NCI-H187 (cell line): ENCODE results near the gene PLA2G6.
"Not testable (repeated sequence)": the region's sequence is repeated elsewhere in the genome, so short reads cannot be mapped to it uniquely, and the experiment has no call there.

ENCODE experiments used
- DNase-seq, 2 experiments: peaks; one replicate each; lab custom pipeline; 2025; lab: John Stamatoyannopoulos, UW

Gene PLA2G6

DNA sequence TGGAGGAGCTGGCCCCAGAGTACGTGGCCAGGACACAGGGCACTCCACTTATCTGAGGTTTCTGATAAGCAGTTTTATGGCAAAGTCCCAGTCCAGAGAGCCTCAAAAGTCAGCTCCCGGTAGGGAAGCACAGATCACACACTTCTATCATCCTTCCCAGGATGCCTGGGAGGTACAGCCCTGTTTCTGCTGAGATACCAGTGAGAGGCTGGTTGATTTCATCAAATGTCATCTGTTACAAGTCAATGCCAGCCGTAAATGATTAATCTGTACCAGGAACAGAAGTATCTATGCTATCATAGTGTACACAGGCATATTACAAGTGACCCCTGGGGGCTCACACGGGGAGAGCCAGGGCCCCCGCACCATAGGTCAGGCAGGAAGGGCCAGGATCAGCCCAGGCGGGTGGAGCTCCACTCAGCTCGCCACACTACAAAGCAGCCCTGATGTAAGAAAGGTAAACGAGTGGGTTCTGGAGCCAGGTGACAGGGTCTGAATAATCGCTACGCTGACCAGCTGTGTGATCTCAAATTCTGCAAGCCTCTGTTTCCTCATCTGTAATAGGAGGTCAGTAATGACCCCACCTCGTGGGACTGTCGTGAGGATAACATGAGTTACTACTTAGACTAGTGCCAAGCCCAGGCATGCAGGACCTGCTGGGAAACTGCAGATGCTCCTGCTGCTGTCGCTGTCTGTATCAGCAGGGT lies 17.6 kb downstream of the PLA2G6 start:
- no peak for DNase-seq

DNA sequence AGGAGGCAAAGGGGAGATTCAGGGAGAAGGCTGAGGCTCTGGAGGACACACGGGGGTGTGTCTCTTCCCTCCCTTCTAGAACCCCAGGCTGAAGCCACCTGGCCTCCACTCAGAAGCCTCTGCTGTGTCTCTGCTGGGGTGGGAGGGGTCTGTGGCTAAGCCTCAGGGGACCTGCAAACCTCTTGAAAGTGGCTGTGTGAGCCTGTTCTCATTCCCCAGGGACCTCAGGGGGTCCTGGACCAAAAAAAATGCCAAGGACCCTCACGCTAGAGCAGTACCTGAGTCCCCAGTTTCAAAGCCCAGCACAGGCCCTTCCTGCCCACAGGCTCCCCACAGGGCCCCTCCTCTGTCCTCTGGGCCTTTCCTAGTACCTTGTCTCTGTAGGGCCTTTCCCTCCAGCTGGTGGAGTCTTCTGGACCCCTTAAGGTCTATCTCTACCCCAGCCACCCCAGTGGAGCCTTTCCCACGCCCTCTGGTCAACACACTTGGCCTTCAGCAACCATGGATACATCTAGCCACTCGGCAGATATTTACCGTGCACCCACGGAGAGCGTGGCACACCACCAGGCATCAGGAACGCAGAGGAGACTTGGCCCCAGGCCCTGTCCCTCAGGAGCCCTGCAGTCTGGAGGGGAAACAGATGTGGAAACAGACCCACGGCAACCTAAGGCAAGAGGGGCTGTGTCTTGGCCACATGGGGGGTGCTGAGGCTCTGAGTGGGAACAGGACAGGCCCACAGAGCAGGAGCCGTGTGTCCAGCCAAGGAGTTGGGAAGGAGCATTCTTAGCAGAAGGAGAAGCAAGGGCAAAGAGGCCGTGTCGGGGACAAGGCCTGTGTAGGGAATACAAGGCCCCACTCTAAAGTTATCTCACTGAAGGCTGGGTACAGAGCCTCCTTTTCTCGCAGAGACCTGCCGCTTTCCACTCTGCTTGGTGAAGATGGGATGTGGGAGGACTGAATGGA lies 18.5 kb downstream of the PLA2G6 start:
- DNase-seq: no peak

DNA sequence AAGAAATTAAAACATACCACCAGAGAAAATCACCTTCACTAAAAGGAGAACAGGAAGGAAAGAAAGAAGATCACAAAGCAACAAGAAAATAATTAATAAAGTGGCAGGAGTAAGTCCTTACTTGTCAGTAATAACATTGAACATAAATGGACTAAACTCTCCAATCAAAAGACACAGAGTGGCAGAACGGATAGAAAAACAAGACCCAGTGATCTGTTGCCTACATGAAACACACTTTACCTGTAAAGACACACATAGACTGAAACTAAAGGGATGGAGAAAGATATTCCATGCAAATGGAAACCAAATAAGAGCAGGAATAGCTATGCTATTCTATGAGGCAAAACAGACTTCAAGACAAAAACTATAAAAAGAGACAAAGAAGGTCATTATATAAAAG lies 25.9 kb downstream of the PLA2G6 start:
- no peak for DNase-seq

DNA sequence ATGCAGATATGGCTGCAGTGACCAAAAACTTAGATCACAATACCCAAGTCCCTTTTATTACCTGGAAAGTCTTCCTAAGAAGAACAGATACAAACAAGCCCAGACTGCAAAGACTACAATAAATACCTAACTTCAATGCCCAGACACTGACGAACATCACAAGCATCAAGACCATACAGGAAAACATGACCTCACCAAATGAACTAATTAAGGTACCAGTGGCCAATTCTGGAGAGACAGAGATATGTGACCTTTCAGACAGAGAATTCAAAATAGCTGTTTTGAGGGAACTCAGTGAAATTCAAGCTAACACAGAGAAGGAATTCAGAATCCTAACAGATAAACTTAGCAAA lies 27.1 kb downstream of the PLA2G6 start:
- not testable (repeated sequence) for DNase-seq

DNA sequence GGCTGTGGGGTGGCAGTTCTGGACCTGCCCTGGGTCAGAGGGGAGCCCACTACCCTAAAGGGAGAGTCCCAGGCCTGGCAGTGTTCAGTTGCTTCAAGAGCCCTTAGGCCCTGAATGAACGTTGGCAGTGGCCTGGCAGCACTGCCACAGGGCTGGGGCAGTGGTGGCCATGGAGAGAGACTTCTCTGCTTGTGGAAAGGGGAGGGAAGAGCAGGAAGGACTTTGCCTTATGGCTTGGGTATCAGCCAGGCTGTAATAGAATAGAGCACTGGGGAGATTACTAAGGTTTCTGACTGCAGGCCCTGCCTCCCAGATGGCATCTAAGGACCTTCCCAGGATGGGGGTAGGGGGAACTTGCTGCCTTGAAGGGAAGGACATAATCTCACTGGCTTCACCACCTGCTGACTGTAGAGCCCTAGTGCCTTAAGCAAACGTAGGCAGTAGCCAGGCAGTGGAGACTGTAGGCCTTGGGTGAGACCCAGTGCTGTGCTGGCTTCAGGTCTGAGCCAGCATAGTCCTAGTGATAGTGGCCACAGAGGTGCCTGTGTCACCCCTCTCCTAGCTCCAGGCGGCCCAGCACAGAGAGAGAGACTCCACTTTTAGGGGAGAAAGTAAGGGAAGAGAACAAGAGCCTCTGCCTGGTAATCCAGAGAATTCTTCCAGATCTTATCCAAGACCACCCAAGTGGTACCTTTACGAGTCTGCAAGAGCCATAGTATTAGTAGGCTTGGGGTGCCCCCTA lies 27.6 kb downstream of the PLA2G6 start:
- DNase-seq: no peak

DNA sequence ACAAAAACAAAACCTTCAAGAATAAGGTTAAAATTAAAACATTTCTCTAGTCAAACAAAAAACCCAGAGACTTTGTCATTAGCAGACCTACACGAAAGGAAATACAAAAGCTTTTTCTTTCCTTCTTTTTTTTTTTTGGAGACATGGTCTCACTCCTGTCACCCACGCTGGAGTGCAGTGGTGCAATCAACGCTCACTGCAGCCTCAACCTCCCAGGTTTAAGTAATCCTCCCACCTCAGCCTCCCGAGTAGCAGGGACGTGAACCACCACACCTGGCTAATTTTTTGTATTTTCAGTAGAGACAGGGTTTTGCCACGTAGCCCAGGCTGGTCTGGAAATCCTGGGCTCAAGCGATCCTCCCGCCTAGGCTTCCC lies 30.5 kb downstream of the PLA2G6 start:
- no peak for DNase-seq

DNA sequence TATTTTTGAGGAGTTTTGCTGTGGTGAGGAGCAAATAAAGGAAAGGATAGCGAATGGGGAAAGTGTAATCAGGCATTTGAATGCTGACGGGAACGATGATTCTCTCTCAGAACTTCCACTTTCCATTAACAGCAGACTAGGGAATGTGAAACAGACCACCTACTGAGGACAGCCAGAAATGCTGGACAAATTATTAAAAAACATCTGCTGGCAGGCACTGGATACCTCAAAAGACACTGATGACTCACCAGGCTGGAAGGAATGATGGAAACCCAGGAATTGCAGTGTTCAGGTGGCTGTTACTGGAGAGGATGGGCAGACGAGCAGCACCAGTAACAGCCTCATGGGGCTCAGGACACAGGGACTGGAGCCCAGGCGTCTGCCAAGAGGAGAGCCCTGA lies 33.4 kb downstream of the PLA2G6 start:
- no peak for DNase-seq

DNA sequence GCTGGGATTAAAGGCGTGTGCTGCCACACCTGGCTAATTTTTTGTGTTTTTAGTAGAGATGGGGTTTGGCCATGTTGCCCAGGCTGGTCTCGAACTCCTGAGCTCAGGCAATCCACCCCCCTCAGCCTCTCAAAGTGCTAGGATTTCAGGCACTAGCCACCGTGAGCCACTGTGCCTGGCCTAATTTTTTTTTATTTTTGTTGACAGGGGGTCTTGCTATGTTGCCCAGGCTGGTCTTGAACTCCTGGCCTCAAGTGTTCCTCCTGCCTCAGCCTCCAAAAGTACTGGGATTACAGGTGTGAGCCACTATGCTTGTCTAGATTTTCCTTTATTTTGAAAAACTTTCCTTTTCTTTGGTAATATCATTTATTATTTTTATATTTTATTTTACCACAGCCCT lies 35.5 kb downstream of the PLA2G6 start:
- not testable (repeated sequence) for DNase-seq

DNA sequence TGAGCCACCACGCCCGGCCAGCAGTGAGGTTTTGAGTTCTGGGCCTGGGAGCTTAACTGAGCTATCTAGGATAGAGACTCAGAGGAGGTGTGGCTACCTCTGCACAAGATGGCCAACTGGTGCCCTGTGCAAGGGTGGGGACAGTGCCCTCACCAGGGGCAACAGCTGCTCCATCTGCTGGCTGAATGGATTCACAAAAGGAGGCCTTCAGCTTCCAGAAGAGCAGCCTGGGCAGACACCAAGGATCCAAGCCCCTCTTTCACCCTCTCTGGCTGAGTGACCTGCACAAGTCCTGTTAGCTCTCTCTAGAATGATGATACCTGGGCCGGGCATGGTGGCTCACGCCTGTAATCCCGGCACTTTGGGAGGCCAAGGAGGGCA lies 37.6 kb downstream of the PLA2G6 start:
- DNase-seq: no peak

DNA sequence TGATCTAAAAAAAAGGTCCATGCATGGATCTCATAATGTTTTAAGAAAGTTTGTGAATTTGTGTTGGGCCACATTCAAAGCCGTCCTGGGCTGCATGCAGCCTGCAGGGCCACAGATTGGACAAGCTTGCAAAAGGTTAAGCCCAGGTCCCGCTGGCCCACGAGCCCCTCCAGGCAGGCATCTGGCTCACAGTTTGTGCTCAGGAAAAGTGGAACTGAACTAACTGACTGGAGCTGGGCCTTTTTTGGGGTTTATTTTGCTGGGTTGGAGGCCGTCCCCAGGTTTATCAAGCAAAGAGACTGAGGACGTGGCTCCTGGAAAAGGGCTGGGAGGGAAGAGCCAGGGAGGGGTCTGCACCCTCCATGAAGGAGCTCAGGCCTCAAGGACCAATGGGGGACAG lies 39.0 kb downstream of the PLA2G6 start:
- no peak for DNase-seq

DNA sequence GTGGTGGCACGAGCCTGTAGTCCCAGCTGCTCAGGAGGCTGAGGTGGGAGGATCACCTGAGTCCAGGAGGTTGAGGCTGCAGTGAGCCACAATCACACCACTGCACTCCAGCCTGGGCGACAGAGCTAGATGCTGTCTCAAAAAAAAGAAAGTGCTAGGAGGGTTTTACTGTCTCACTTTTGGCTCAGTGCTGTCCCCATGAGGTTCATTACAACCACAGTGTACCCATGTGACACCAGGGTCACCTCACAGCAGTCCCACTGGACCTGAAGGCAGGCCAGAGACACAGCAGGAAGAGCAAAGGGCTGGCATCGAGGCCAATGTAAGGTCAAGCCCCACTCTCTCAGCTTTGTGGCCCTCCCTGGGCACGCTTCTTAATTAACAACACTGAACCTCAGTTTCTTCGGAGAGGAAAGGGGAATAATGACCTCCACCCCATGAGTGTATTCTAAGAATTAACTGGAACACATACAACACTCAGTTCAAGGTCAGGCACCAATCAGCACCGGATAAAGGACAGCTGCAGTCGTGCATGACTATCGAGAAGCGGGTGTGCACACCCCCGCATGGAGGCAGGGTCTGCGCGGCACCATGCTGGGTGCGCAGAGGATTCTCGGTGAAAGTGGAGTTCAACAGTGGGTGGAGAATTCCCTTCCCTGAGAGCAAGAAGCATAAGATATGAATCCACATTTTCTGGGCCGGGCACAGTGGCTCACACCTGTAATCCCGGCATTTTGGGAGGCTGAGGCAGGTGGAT lies 40.2 kb downstream of the PLA2G6 start:
- DNase-seq: no peak

DNA sequence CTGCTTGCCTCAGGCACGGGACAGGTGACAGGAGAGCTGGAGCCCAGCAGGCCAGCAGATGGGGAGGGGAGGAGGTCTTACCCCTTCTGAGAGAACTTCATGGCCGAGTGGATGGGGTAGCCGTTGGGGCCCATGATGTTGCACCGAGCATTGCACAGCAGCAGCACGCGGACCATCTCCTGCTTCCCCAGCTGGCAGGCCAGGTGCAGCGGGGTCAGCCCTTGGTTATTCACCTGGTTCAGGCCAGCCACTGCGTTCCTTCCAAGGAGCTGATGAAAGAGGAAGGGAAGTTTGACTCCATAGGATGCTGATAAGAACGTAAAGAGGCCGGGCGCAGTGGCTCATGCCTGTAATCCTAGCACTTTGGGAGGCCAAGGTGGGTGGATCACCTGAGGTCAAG lies 41.7 kb downstream of the PLA2G6 start:
- DNase-seq: no peak

DNA sequence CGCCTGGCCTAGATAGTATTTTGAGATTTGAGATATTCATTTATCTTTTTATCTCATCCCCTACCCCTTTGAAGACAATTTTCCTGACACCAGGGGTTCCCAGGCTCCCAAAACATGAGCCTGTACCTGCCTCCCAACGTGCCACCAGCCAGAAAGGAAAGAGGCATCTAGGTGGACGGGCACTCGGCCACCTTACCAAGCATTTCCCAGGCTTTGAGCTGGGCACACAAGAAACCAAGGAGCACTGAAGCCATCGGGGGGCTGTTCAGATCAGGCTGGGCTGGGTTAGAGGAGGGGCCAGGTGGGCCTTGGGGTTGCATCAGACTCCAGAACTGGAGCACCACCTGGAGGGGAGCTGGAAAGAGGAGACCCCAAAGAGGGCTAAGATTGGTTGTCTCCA lies 42.7 kb downstream of the PLA2G6 start:
- no peak for DNase-seq

DNA sequence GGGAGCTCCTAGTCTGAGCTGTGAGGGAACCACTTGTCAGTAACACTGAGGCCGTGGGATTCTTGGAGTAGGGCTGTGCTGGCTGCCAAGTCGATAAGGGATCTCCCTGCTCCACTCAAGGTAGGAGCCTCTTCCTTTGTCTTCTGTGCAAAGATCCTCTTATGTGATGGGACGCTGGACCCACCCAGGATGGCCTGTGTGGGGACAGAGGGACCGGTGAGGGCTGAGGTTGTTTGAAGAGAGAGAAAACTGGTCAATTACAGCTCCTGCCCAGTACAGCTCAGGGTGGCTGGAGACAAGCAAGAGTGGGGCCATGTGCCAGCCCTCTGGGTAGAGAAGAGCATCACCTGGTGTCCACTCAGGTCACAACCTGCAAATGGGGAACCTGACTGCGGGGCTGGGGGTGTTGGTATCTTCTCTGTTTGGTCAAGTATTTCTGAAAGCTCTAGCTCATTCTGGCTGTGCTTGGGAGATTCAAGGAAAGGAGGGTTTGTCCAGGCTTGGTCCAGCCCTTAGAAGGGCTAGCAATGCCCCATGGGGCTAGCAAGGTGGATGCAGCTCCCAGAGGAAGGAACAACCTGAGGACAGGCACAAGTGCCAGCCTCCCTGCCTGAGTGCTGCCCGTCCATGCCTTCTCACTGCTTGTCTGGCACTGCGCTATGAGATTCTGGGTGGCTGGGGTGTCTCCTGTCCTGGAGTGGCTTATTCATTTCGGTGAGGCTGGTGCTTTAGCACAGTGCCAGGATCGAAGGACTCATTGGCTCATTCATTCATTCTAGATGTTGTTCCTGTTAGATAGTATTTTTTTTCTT lies 43.5 kb downstream of the PLA2G6 start:
- no peak for DNase-seq

DNA sequence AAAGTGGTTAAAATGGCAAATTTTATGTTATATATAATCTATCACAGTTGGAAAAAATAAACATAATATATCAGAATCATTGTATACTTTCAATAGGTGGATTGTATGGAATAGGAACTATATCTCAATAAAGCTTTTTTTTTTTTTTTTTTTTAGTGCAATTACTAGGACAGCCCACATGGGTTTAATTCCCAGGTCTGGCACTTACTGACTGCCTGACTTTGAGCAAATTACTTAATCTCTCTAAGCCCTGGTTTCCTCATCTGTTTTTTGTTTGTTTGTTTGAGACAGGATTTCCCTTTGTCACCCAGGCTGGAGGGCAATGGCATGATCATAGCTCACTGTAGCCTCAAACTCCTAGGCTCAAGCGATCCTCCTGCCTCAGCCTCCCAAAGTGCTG lies 45.0 kb downstream of the PLA2G6 start:
- no peak for DNase-seq

DNA sequence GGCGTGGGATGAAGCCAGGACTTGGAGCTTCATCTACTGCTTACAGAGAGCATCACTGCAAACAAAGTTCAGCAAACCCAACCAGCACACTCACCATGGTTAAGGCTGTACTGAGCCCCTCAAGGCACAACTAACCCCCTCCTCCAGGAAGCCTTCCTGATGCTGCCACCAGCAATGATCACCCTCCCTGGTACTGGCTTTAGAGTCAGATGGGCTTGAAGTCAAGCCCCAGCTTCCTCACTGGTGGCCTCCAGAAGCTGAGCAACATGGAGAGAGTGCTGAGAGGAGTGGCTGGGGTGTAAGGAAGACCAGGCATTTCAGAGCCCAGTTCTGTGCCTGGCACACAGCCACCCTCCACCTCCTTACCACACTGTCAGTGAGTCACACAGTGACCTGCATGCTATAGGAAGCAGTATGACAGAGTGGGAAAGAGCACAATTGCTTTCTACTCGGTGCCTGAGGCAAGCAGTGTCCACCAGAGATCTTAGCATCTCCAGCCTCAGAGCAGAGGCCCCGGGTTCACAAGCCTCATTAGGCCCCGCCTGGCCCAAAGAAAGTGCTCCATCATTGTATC lies 46.4 kb downstream of the PLA2G6 start:
- DNase-seq: no peak

DNA sequence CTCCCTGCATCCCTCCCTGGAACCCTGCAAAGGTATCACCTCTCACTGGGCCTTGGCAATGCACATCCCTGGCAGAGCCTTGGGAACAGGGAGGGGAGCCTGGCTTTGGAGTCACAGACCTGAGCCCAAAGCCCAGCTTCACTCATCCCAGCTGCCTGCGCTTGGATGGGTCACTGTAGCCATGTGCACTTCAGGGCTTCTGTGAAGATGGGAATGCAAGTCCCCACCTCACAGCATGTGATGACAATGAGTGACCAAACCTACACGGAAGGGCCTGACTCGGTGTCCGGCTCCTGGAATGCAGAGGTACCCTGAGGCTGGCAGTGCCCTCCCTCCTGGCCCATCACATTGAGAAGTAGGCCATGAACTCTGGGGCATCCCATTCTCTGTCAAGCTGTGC lies 48.3 kb downstream of the PLA2G6 start:
- no peak for DNase-seq

DNA sequence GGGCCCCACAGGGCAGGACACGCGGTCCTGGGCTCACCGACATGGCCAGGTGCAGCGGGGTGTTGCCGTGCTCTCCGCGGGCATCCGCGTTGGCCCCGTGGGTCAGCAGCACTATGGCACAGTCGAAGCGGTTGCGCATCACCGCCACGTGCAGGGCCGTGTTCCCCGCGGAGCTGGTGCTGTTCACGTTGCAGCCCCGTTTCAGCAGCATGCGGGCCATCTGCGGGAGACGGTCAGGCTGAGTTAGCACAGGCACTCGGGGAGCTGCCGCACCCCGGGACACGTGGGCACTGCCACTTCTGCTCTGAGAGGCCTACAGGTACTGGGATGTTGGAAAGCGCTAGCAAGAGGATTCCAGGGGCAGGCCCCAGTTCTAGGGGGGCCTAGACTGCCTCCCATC lies 48.8 kb downstream of the PLA2G6 start:
- no peak for DNase-seq

DNA sequence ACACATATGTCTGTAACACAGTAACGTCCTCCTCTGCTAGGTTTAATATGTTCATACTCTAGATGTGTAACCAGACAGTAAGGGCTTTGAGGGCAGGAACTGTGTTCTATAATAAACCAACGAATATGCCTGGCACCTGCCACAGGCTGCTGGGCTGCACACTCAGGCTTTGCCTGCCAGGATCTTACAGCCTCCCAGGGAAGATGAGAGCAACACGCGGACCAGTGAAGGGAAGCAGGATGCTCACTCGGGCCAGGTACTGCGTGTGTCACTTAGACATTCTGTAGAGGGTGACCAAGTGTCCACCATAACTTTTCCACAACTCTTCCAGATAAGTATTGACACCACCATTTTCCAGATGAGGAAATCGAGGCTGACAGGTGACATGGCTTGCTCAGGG lies 49.5 kb downstream of the PLA2G6 start:
- no peak for DNase-seq

DNA sequence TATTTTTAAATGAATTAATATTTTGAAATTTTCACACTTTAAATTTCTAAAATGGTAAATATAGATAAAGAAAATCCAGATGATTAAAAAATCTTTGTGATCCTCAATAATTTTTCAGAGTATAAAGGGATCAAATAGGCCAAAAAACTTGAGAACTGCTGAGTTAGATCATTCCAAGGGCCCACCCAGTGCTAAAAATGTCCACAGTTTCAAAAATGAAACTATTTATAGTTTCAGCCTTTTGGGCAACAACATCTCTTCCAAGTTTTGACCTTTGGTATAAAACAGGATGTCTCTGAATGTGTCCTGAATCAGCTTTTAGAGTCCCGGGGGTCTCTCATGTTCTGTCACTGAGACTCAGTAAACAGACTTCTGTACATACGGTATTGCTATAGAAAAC lies 50.2 kb downstream of the PLA2G6 start:
- DNase-seq: no peak

DNA sequence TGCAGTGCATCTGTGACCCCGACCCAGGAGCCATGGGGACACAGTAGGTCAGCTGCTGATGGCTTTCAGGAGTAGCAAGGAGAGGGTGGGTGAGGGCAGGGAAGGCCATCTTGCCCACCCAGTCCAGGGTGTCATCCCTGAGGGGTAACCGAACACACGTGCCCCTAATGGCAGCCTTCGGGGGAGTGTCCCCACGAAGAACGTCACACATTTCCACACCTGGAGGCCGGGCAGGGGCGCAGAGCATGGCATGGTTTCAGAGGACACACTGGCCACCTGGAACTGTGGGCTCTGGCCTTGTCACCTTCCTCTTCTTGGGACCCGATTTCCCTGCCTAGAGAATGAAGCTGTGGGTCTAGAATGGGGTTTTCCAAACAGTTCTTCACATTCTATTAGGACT lies 51.8 kb downstream of the PLA2G6 start:
- DNase-seq: no peak
